EL (cell line): Measurements from ENCODE around the gene HTRA1.

ENCODE experiments used
- DNase-seq: peaks from one replicate; pipeline ENCODE4 v3.0.0-alpha.2; 2016

The HTRA1 gene

DNA sequence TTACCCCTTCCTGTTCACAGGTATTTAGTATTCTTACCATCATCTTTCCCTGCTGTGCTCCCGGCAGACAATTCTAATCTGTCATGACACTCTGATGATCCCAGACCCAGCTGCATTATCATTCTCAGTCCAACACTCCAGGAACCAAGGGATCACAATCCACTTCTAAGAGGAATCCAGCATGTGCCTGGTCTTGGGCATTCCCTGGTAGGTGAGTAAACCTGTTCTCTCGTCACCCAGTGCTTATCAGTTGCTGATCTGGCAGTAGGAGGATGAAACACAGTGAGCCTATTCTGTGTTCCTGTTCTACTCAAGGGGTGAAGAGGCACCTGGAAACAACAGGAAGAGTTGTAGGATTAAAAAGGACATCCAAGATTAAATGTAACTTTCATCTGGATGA, 97.9 kb downstream of the HTRA1 start:
- no peak for DNase-seq

DNA sequence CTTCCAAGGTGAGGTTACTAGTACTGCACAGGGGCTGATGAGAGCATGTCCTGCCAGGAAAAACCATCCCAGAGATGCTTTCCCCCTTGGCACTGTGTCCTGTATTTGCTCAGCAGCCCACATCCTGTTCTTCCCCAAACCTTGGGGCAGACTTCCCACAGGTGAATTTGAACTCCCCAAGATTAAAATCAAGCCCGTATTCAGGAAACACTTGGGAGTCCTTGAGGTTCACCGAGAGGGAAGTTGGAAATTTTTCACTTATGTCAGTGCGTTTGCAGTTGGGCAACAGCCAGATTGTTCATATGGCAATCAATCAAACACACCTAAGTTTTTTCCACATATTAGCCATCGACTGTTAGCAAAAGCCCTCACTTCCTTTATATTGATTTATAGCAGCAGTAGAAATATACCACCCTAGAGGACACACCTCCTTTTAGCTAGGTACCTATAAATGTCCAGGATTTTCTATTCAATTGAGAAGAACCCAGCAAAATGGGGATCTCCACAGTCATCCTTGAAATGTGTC, 99.0 kb downstream of the HTRA1 start, which contains the start of gene DMBT1:
TSS of gene DMBT1 (plus strand) at position 476 of the 526 bp plus-strand sequence. CDS start at position 493, 17 bp downstream.
- no peak for DNase-seq

DNA sequence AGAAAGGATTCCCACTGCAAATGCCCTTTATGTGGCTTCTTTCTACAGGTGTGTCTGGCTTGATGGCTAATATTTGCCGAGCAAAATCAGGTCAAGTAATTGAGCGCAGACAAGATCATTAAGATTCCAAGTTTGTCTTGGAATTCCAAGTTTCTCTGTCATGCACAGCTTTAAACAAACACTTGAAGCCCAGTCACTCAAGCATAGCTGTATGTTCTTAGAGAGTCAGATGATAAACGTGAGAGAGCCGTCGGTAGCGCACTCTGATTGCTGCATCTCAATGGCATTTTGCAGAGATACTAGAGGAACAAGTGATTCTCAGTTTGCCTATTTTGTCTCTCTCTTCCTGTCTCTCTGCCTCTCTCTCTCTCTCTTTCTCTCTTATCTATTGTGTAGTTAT, 99.9 kb downstream of the HTRA1 start:
- peak; percentile 12 for DNase-seq

DNA sequence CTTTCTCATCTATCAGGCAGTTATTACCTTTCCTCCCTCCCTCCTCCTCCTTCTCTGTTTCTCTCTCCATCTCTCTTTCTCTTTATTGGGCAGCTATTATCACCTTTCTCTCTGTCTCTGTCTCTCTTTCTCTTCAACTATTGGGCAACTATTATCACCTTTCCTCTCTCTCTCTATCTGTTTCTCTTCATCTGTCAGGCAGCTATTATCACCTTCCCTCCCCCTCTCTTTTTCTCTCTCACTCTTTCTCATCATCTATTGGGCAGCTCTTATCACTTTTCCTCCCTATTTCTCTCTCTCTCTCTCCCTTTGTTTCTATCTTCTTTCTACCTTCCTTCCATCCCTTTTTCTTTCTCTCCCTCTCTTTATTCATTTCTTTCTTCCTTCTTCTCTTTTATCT, 100.4 kb downstream of the HTRA1 start:
- no peak for DNase-seq
